HG03095 (cell line): Measurements from ENCODE around the gene NSUN3.
A peak's percentile ranks its signal among the peaks of the same experiment; 100 is the strongest.
"Not testable (repeated sequence)": the region's sequence is repeated elsewhere in the genome, so short reads cannot be mapped to it uniquely, and the experiment has no call there.

Experiments
- ATAC-seq: cut with Tn5 transposase; IDR thresholded peaks from one replicate; pipeline ENCODE4 v1.9.1; 2021; ENCODE audit warnings: moderate library complexity; ENCODE audit not compliant: unreplicated experiment

Gene NSUN3

GRCh38 chr3:94062513-94063404 is at the start of gene NSUN3, which contains the start of gene DHFR2:
Gene NSUN3 (plus strand): TSS chr3:94063061. CDS start chr3:94063127, 66 bp downstream.
Gene DHFR2 (minus strand): TSS chr3:94062916. CDS start chr3:94061511, 1,405 bp downstream.
- peak; percentile 93 for ATAC-seq

DNA sequence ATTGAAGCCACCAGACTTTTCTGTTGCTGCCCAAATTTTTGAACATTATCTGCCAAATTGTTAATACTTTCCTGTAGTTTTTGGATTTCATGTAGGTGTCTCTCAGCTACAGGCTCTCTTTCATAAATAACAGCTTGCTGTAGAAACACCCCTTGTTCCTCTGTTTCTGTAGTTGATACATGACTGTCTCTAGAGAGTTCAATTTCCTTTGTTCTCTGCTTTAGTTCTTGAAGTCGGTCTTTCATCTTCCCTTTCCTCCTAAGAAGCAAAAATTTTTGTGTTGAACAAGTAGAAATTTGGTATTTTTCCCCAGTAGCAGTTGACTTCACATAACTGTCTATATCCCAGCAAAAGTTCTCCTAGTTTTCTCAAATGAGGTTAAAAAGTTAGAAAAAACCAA is 47.8 kb upstream of the NSUN3 start:
- ATAC-seq: no peak

- no peak for ATAC-seq
These were observed 43.2 kb upstream of the NSUN3 start for GRCh38 chr3:94019659-94020058.

DNA sequence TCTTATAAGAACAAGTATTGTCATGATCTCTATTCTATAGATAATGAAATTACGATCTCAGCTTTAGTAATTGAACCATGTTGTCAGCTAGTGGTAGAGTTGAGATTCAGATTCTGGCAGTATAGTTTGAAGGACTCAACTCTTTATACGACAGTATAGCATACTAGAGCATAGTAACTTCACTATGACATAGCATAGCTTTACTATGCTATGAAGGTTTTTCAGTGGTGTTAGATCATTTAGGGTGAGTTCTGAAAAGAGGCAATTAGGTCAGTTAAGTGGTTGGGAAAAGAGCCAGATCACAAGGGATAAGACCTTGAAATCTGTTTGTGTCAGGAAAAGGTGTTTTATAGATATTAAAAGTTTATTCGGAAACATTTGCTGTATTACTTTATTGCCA is 42.6 kb upstream of the NSUN3 start:
- no peak for ATAC-seq

GRCh38 chr3:94024385-94024784 is 38.5 kb upstream of the NSUN3 start:
- no peak for ATAC-seq

DNA sequence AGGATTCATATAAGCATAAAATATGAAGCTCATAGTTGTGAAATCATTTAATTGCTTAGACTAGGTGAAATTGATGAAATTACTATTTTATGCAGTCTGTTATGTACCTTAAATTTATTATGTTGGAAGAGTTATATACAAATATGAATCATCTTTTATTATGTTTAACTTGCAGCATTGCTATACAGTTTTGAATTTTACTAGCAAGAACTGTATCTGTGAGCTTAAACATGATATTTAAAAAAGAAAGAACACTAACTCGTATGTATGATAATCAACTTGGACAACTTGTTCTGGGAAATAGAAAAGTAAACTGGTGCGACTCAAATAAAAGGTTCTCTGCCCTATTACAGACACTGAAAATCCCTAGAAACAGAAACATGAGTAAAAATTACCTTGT is 36.2 kb upstream of the NSUN3 start:
- no peak for ATAC-seq

- no peak for ATAC-seq
These were observed 34.6 kb upstream of the NSUN3 start, which contains the start of gene STX19 for GRCh38 chr3:94028093-94028837. Gene STX19 (minus strand): TSS chr3:94028597. CDS start chr3:94015269, 13,328 bp downstream.

GRCh38 chr3:94036909-94037507 is 25.9 kb upstream of the NSUN3 start:
- peak; percentile 73 for ATAC-seq

DNA sequence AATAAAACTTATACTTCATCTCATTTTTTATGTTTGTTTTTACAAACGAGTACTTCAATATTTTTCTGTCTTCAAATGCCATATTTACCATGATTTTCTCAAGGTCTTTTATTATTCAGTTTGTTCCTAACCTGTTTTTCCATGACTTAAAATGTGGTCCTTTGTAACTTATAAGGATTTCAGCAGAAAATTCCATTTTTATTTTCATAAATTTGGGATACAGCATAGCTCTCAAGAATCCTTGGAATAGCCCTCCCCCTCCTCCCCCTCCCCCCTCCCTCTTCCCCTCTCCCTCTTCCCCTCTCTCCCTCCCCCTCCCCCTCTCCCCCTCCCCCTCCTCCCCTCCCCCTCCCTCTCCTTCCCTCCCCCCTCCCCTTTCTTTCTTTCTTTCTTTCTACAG is 19.6 kb upstream of the NSUN3 start:
- no peak for ATAC-seq

DNA sequence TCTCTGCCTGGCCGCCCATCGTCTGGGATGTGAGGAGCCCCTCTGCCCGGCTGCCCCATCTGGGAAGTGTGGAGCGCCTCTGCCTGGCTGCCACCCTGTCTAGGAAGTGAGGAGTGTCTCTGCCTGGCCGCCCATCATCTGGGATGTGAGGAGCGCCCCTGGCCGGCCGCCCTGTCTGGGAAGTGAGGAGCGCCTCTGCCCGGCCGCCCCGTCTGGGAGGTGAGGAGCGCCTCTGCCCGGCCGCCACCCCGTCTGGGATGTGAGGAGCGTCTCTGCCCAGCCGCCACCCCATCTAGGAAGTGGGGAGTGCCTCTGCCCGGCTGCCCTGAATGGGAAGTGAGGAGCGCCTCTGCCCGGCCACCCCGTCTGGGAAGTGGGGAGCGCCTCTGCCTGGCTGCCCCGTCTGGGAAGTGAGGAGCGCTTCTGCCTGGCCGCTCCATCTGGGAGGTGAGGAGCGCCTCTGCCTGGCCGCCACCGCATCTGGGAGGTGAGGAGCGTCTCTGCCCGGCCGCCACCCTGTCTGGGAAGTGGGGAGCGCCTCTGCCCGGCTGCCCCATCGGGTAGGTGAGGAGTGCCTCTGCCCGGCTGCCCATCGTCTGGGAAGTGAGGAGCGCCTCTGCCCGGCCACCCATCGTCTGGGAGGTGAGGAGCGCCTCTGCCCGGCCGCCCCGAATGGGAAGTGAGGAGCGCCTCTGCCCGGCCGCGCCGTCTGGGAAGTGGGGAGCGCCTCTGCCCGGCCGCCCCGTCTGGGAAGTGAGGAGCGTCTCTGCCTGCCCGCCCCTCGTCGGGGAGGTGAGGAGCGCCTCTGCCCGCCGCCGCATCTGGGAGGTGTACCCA is 18.5 kb upstream of the NSUN3 start:
- ATAC-seq: not testable (repeated sequence)

GRCh38 chr3:94046533-94046932 is 16.3 kb upstream of the NSUN3 start:
- no peak for ATAC-seq

- ATAC-seq: no peak
These were observed 13.6 kb upstream of the NSUN3 start for GRCh38 chr3:94049267-94049666.

GRCh38 chr3:94050546-94050945 is 12.3 kb upstream of the NSUN3 start:
- no peak for ATAC-seq

DNA sequence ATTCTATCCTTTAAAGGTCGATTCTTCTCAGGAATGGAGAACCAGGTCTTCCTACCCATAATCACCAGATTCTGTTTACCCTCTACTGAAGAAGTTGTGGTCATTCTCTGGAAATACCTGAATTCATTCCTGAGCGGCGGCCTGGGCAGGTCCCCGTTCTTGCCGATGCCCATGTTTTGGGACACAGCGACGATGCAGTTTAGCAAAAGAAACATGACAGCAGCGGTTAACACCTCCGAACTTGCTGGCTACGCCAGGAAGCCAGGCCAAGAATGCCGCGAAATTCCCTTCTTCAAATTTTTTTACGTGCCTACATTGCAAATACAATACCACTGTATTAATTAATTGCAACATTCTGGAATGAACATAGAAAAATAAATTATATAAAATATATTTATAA is 1.6 kb upstream of the NSUN3 start:
- no peak for ATAC-seq

DNA sequence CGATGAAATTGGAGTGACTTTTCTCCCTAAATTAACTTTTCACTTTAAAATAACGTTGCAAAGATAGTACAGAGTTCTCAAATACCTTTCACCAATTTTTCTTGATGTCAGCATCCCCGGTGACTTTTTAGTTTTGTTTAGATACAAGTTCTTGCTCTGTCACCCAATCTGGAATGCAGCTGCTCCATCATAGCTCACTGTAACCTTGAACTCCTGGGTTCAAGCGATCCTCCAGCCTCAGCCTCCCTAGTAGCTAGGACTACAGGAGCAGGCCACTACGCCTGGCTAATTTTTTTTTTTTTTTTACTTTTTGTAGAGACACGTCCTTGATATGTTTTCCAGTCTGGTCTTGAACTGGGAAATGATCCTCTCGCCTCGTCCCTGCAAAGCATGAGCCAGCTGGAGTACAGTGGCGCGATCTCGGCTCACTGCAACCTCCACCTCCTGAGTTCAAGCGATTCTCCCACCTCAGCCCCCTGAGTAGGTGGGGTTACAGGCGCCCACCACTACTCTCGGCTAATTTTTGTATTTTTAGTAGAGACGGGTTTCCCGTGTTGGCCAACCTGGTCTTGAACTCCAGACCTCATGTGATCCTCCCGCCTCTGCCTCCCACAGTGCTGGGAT is 747 bp downstream of the NSUN3 start:
- ATAC-seq: no peak

DNA sequence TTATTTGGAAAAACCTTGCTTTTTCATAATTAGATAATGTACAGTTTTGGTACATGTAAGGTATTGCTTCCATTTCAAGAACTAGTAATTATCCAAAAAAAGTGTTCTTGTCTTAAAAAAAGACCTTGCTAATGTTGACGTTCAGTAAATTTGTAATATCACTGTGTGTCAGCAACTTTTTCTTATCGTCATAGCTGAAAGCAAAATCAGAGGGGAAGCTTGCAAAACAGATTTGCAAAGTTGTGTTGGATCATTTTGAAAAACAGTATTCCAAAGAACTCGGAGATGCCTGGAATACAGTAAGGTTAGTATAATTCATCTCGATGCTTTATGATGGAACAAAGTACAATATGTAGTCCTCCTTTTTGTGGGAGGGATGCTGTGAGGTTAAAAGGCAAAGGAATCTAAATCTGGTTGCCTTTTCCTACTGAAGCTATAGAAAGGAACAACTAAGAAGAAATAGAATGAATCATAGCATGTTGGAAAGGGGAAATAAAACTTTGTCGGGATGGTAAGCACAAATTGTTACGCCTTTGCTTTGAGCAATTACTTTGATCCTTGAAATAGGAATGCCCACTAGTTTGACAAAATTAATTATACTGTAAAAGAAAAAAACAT is 1.5 kb downstream of the NSUN3 start:
- no peak for ATAC-seq

GRCh38 chr3:94065122-94065521 is 2.3 kb downstream of the NSUN3 start:
- no peak for ATAC-seq

DNA sequence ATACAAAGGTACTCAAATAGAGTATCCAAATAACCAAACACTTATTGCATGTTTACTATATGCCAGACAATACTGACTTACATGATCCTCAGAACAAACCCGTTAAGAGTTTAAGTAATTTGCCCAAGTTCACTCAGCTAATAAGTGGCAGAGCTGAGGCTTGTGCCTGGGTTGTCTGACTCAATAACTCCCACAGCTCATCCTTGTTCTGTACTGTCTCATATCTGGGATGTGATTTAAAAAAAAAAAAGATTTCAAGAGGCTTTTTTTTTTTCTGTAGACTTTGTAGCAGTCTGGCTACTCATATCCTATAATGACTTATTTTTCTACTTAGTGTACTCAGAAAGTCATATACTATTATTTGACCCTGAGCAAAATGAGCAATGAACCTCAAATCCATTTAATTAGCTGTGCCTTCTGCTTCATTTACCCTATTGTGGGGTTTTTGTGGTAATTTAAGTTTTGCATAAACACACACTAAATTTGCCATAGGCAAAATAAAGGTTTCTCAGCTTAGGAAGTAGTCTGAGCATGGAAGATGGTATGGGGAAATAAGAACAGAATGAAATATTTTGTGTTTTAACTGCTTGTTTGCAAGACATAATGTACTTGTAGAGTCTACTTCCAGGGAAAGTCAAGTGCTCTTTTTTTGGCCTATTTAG is 3.1 kb downstream of the NSUN3 start:
- no peak for ATAC-seq
